ELR (cell line): Measurements from ENCODE around the gene SREBF1.

ENCODE experiments used
- DNase-seq: peaks from one replicate; pipeline ENCODE4 v3.0.0-alpha.2; 2015; ENCODE audit warnings: low read depth

Gene SREBF1

DNA sequence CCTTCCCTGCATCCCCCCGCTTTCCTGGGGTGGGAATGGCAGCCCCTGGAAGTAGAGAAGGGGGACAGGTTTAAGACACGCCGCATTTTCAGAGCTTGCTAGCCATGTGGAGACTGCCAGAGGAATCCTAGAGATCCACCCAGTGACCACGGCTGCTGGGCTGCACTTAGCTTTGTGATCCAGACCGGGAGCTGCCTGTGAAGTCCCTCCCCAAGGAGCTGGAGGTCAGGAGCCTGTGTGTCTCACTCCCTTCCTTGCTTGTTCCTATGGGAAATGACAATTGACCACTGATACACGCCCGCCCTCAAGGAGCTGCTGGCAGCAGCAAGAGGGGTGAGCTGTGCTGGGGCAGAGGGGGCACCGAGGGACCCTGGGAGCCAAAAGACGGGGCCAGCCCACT, 73.7 kb downstream of the SREBF1 start:
- no peak for DNase-seq

- DNase-seq: no peak
Observed at GRCh38 chr17:17762744-17763105, 74.1 kb downstream of the SREBF1 start.
